SK-N-SH (cell line): ENCODE results near the gene CEP70. TPM values are rescaled to one million over a fixed set of nuclear protein-coding genes. Genes with fewer than 3 reads are reported as not detected.
"Not testable (repeated sequence)": the region's sequence is repeated elsewhere in the genome, so short reads cannot be mapped to it uniquely, and the experiment has no call there.

ENCODE experiments used
- CTCF ChIA-PET: fragments of 300-600, 350-600 bp; formaldehyde crosslinking; extraction: SDS; loops from one replicate; lab custom pipeline; 2021; lab: Yijun Ruan, JAX
- POLR2A ChIA-PET: fragments of 350-600 bp; sonication (Branson Sonifier 250); formaldehyde crosslinking; extraction: SDS; loops from one replicate; lab custom pipeline; 2020; ENCODE audit warnings: antibody characterized with exemption, inconsistent platforms; lab: Yijun Ruan, JAX
- DNase-seq: peaks from one replicate; pipeline ENCODE4 v3.0.0; 2012
- H2AFZ ChIP-seq: fragments of 200-600 bp; sonication (generic); 2 replicates; pipeline ENCODE4 v1.8.1; 2016; ENCODE audit warnings: antibody characterized with exemption, mild to moderate bottlenecking, low read depth
- H3F3A ChIP-seq: fragments of 200-600 bp; sonication (generic); replicated peaks from 2 replicates; pipeline ENCODE3; 2016; ENCODE audit warnings: antibody characterized with exemption, mild to moderate bottlenecking; ENCODE audit not compliant: insufficient read depth
- H3K27ac ChIP-seq, 2 experiments: fragments of 200-500 bp in 1 of 2; fragments of 200-600 bp in 1 of 2; sonication (Bioruptor generic) in 1 of 2; sonication (generic), shearing (Covaris generic) in 1 of 2; 2 replicates each; pipeline versions ENCODE4 v1.5.1 to v1.6.1; 2014 to 2016; ENCODE audit warnings: low read depth in 2 of 2, inconsistent platforms in 1 of 2, low read length in 1 of 2, mild to moderate bottlenecking in 1 of 2, mixed read lengths in 1 of 2
- H3K27me3 ChIP-seq: fragments of 200-600 bp; sonication (generic), shearing (Covaris generic); 2 replicates; pipeline ENCODE4 v1.6.1; 2016; ENCODE audit warnings: mixed run types; ENCODE audit not compliant: insufficient read depth
- H3K36me3 ChIP-seq, 2 experiments: fragments of 200-500 bp in 1 of 2; fragments of 200-600 bp in 1 of 2; sonication (Bioruptor generic) in 1 of 2; sonication (generic) in 1 of 2; replicated peaks in 1 of 2; 2 replicates each; pipeline versions ENCODE3 to v1.5.1; 2014 to 2016; ENCODE audit warnings: low read length in 1 of 2, mild to moderate bottlenecking in 1 of 2; ENCODE audit not compliant: insufficient read depth in 2 of 2, control insufficient read depth in 1 of 2
- H3K4me1 ChIP-seq, 2 experiments: fragments of 200-500 bp in 1 of 2; fragments of 200-600 bp in 1 of 2; sonication (Bioruptor generic) in 1 of 2; sonication (generic), shearing (Covaris generic) in 1 of 2; 2 replicates each; pipeline versions ENCODE4 v1.5.1 to v1.6.1; 2014 to 2016; ENCODE audit warnings: low read depth in 1 of 2, low read length in 1 of 2, mixed run types in 1 of 2; ENCODE audit not compliant: insufficient read depth in 2 of 2, control insufficient read depth in 1 of 2
- H3K4me2 ChIP-seq: fragments of 200-600 bp; sonication (generic), shearing (Covaris generic); 2 replicates; pipeline ENCODE4 v1.6.1; 2017; ENCODE audit warnings: mixed run types
- H3K4me3 ChIP-seq, 2 experiments: fragments of 200-500 bp in 1 of 2; fragments of 200-600 bp in 1 of 2; sonication (Bioruptor generic) in 1 of 2; sonication (generic), shearing (Covaris generic) in 1 of 2; 2 replicates each; pipeline versions ENCODE4 v1.5.1 to v1.8.1; 2014 to 2016; ENCODE audit warnings: low read depth in 2 of 2, inconsistent platforms in 1 of 2, low read length in 1 of 2, mild to moderate bottlenecking in 1 of 2, mixed read lengths in 1 of 2, moderate library complexity in 1 of 2
- H3K79me2 ChIP-seq: fragments of 200-600 bp; sonication (generic); 2 replicates; pipeline ENCODE4 v1.8.1; 2017; ENCODE audit warnings: mild to moderate bottlenecking; ENCODE audit not compliant: insufficient read depth
- H3K9ac ChIP-seq: fragments of 200-600 bp; sonication (generic); 2 replicates; pipeline ENCODE4 v1.6.1; 2017; ENCODE audit warnings: mixed run types
- H3K9me2 ChIP-seq: fragments of 200-600 bp; sonication (generic); 2 replicates; pipeline ENCODE4 v1.6.1; 2017; ENCODE audit warnings: mixed run types
- H3K9me3 ChIP-seq: fragments of 200-600 bp; sonication (generic); 2 replicates; pipeline ENCODE4 v1.6.1; 2017; ENCODE audit warnings: mixed run types, mild to moderate bottlenecking, moderate library complexity
- H4K20me1 ChIP-seq: fragments of 200-600 bp; sonication (generic); 2 replicates; pipeline ENCODE4 v1.6.1; 2017; ENCODE audit warnings: mild to moderate bottlenecking, mixed run types; ENCODE audit not compliant: insufficient read depth
- CTCF ChIP-seq: fragments of 200-600 bp; sonication (generic); IDR thresholded peaks from 2 replicates; pipeline ENCODE4 v1.6.1; 2017; ENCODE audit warnings: antibody characterized with exemption, mild to moderate bottlenecking, moderate library complexity
- ELF1 ChIP-seq: IDR thresholded peaks from 2 replicates; pipeline ENCODE4 v1.4.0; 2012
- FOSL2 ChIP-seq: IDR thresholded peaks from 2 replicates; pipeline ENCODE4 v1.4.0; 2012; ENCODE audit warnings: low read depth, mild to moderate bottlenecking, moderate library complexity, borderline replicate concordance
- NRF1 ChIP-seq: IDR thresholded peaks from 2 replicates; pipeline ENCODE4 v1.6.1; 2012; ENCODE audit warnings: low read depth, mild to moderate bottlenecking, low read length
- RAD21 ChIP-seq: IDR thresholded peaks from 2 replicates; pipeline ENCODE4 v1.6.1; 2012; ENCODE audit warnings: mild to moderate bottlenecking, low read length
- RFX5 ChIP-seq: IDR thresholded peaks from 2 replicates; pipeline ENCODE4 v1.6.1; 2012; ENCODE audit warnings: mild to moderate bottlenecking, improper control_type of control experiment, low read length
- TCF12 ChIP-seq: IDR thresholded peaks from 2 replicates; pipeline ENCODE4 v1.4.0; 2012
- WGBS: methylation state at CpG from one replicate; pipeline ENCODE4 v1.1.6; 2017; ENCODE audit warnings: low lambda C conversion rate; 5-methylcytosine and 5-hydroxymethylcytosine counted together
- polyA plus RNA-seq, 3 experiments: library from polyadenylated mRNA; depleted of rRNA; stranded (reverse); fragments of >200 nt; gene quantifications; 2 replicates each; pipeline ENCODE4 v1.2.3, GENCODE V29; 2012
- TF ChIP-seq, protein P1 (sequence below): IDR thresholded peaks from 2 replicates; pipeline ENCODE4 v1.6.1; 2012; ENCODE audit warnings: mild to moderate bottlenecking, low read depth, low read length, moderate library complexity

CEP70 gene
- polyA plus RNA-seq, 1 of the 3 experiments (the other 2 are of a cell fraction): 3.7 TPM

GRCh38 chr3:138496436-138496835 lies 97.6 kb downstream of the CEP70 start:
- no peak overlapping the region for H3K27ac ChIP-seq
- TF ChIP-seq, protein P1, sequence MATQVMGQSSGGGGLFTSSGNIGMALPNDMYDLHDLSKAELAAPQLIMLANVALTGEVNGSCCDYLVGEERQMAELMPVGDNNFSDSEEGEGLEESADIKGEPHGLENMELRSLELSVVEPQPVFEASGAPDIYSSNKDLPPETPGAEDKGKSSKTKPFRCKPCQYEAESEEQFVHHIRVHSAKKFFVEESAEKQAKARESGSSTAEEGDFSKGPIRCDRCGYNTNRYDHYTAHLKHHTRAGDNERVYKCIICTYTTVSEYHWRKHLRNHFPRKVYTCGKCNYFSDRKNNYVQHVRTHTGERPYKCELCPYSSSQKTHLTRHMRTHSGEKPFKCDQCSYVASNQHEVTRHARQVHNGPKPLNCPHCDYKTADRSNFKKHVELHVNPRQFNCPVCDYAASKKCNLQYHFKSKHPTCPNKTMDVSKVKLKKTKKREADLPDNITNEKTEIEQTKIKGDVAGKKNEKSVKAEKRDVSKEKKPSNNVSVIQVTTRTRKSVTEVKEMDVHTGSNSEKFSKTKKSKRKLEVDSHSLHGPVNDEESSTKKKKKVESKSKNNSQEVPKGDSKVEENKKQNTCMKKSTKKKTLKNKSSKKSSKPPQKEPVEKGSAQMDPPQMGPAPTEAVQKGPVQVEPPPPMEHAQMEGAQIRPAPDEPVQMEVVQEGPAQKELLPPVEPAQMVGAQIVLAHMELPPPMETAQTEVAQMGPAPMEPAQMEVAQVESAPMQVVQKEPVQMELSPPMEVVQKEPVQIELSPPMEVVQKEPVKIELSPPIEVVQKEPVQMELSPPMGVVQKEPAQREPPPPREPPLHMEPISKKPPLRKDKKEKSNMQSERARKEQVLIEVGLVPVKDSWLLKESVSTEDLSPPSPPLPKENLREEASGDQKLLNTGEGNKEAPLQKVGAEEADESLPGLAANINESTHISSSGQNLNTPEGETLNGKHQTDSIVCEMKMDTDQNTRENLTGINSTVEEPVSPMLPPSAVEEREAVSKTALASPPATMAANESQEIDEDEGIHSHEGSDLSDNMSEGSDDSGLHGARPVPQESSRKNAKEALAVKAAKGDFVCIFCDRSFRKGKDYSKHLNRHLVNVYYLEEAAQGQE: no peak
- no peak for TF ChIP-seq TCF12
- TF ChIP-seq ELF1: no peak
- no peak for TF ChIP-seq FOSL2
- TF ChIP-seq CTCF: no peak
- TF ChIP-seq NRF1: no peak
- no peak for TF ChIP-seq RFX5
- no peak for TF ChIP-seq RAD21
- TF ChIP-seq, all 33 proteins: peak for 0
- no peak overlapping the region for H2AFZ ChIP-seq
- no peaks in the 10 kb centered on the region for H4K20me1 ChIP-seq
- H3K27me3 ChIP-seq: no peaks in the 10 kb centered on the region
- H3K9me2 ChIP-seq: no peaks in the 10 kb centered on the region
- no peak overlapping the region for H3K4me2 ChIP-seq
- H3F3A ChIP-seq: peaks cover 17% of the 10 kb centered on the region
- no peaks in the 10 kb centered on the region for H3K79me2 ChIP-seq
- no peak overlapping the region for H3K4me3 ChIP-seq
- H3K9me3 ChIP-seq: no peaks in the 10 kb centered on the region
- H3K4me1 ChIP-seq: peaks cover 0 to 13% of the 10 kb centered on the region in 2 experiments; a peak in 2 of 4 replicates
- 98% methylated on average over 2 of the region's 2 CpGs for WGBS
- no peak overlapping the region for H3K9ac ChIP-seq
- POLR2A ChIA-PET: no interaction called here
- CTCF ChIA-PET: interaction anchor here (1.2 kb wide), 1 partner anchor 17 kb away, joined by 3 read pairs; no protein-coding TSS in a partner anchor
- DNase-seq: no peak
- peaks cover 2 to 9% of the 10 kb centered on the region in 2 experiments for H3K36me3 ChIP-seq

DNA sequence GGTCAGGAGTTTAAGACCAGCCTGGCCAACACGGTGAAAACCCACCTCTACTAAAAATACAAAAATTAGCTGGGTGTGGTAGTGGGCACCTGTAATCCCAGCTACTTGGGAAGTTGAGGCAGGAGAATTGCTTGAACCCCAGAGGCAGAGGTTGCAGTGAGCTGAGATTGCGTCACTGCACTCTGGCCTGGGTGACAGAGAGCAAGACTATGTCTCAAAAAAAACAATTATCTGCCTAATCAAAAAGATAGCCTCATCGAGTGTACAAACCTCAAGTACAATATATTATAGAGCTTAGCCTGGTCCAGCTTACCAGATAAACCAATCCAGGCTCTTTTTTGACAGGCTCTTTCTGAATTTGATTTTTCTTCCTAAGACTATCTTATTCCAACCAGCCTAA lies 98.4 kb downstream of the CEP70 start:
- H3K4me2 ChIP-seq, DNase-seq, H3K9ac ChIP-seq, H3K9me2 ChIP-seq, H3K79me2 ChIP-seq, H2AFZ ChIP-seq, POLR2A ChIA-PET, H3K9me3 ChIP-seq, H3K27me3 ChIP-seq, H3K27ac ChIP-seq, H4K20me1 ChIP-seq, H3K36me3 ChIP-seq, H3K4me3 ChIP-seq: not testable (repeated sequence)
- 79% methylated on average over 3 of the region's 3 CpGs for WGBS
- peaks cover 0 to 13% of the 10 kb centered on the region in 2 experiments; a peak in 2 of 4 replicates for H3K4me1 ChIP-seq
- CTCF ChIA-PET: interaction anchor here (1.2 kb wide), 1 partner anchor 16 kb away, joined by 3 read pairs; no protein-coding TSS in a partner anchor
- H3F3A ChIP-seq: peaks cover 17% of the 10 kb centered on the region
